Neutrophil (primary cell): ENCODE results near the gene TRMT1.

Source experiments
- H3K27ac ChIP-seq: fragments of 200-600 bp; sonication (generic); 2 replicates; pipeline ENCODE4 v1.5.1; 2016; ENCODE audit warnings: mild to moderate bottlenecking, moderate library complexity
- H3K27me3 ChIP-seq: fragments of 200-600 bp; sonication (generic); 2 replicates; pipeline ENCODE4 v1.6.0; 2016; ENCODE audit warnings: mild to moderate bottlenecking
- H3K36me3 ChIP-seq: fragments of 200-600 bp; sonication (generic); 2 replicates; pipeline ENCODE4 v1.5.1; 2017
- H3K4me1 ChIP-seq, 2 experiments: fragments of 200-600 bp in 1 of 2; sonication (generic) in 1 of 2; 1 replicate in 1 of 2; 2 replicates in 1 of 2; pipeline versions ENCODE4 v1.5.1 to v1.6.1; 2013 to 2016; ENCODE audit warnings: low read depth in 1 of 2, low read length in 1 of 2, mild to moderate bottlenecking in 1 of 2, moderate library complexity in 1 of 2; ENCODE audit not compliant: control insufficient read depth in 1 of 2, insufficient read depth in 1 of 2
- H3K4me3 ChIP-seq, 2 experiments: fragments of 200-600 bp in 1 of 2; sonication (generic) in 1 of 2; 1 replicate in 1 of 2; 2 replicates in 1 of 2; pipeline ENCODE4 v1.5.1; 2013 to 2016; ENCODE audit warnings: low read depth in 1 of 2, low read length in 1 of 2, mild to moderate bottlenecking in 1 of 2, moderate library complexity in 1 of 2
- H3K9me3 ChIP-seq: fragments of 200-600 bp; sonication (generic); 2 replicates; pipeline ENCODE4 v1.5.1; 2016
- CTCF ChIP-seq: fragments of 200-600 bp; sonication (generic); IDR thresholded peaks from 2 replicates; pipeline ENCODE4 v1.5.1; 2016; ENCODE audit warnings: antibody characterized with exemption

The TRMT1 gene

DNA sequence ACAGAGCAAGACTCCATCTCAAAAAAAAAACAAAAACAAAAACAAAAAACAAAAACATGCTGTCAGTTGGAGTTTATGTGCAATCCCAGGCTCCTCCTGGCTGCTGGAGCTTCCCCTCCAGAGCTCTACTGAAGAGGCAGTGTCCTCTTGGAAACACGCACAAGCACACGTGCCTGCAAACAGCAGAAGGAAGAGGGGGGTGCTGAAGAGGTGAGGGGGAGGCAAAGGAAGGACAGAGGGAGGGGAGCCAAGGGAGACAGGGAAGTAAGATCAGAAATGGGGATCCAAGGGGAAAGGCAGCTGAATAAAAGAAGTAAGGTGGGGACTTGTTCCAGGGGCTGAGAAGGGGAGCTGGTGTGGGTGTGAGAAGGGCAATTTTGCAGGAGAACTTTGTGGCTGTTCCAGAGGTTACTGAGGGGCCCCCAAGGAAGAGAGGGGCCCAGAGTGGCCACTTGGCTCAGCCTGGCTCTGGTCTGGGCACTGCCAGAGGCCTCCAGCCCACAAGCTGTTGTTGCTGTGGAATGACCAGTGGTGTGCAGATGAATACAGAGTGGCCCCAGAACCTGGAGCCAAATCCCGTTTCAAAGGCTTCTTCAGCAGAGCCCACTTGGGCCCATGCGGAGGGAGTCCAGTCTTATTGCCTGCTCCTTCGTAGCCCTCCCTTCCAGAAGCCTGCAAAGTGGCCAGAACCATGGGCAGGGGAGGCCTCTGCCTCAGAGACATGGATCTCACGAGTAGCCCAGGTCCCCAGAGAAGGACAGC lies 48.3 kb downstream of the TRMT1 start:
- H3K27ac ChIP-seq, result no peak overlapping the region
- H3K27me3 ChIP-seq, result peaks cover 5% of the 10 kb centered on the region
- no peaks in the 10 kb centered on the region for H3K9me3 ChIP-seq
- no peak for TF ChIP-seq CTCF
- H3K4me1 ChIP-seq, result no peaks in the 10 kb centered on the region
- no peak overlapping the region for H3K4me3 ChIP-seq
- no peaks in the 10 kb centered on the region for H3K36me3 ChIP-seq

GRCh38 chr19:13066933-13067807 lies 49.4 kb downstream of the TRMT1 start:
- Histone ChIP-seq H3K36me3 (no peaks in the 10 kb centered on the region), H3K9me3 (no peaks in the 10 kb centered on the region), H3K27me3 (peaks cover 16% of the 10 kb centered on the region), H3K27ac (no peak overlapping the region), H3K4me3 (no peak overlapping the region), H3K4me1 (no peaks in the 10 kb centered on the region)
- no peak for TF ChIP-seq CTCF

DNA sequence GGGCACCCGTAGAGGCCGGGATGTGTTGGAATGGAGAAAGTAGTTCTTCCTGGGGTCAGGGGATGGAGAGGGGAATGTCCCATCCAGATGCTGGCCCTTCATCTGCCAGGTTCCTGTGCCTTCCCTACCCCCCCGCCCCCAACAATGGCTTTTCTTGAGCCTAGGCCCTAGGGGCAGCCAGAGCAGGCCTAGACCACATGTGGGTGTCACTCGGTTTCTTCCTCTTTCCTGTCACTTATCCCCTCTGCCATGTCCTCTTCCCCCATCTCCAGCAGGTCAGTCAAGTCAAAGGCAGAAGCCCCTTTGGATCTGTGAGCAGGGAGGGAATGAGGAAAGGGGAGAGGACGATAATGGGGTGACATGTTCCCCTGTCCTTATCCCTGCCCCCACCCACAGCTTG lies 50.3 kb downstream of the TRMT1 start:
- H3K27ac ChIP-seq, result no peak overlapping the region
- H3K27me3 ChIP-seq, result peaks cover 26% of the 10 kb centered on the region
- TF ChIP-seq CTCF, result no peak
- no peaks in the 10 kb centered on the region for H3K36me3 ChIP-seq
- peaks cover 2 to 5% of the 10 kb centered on the region in 2 experiments for H3K4me1 ChIP-seq
- no peaks in the 10 kb centered on the region for H3K9me3 ChIP-seq
- no peak overlapping the region for H3K4me3 ChIP-seq

- Histone ChIP-seq H3K27ac (no peak overlapping the region), H3K36me3 (no peaks in the 10 kb centered on the region), H3K9me3 (no peaks in the 10 kb centered on the region), H3K4me3 (no peak overlapping the region), H3K4me1 (peaks cover 7 to 12% of the 10 kb centered on the region in 2 experiments), H3K27me3 (peaks cover 41% of the 10 kb centered on the region)
- no peak for TF ChIP-seq CTCF
These were observed 52.4 kb downstream of the TRMT1 start for GRCh38 chr19:13064092-13064489.

DNA sequence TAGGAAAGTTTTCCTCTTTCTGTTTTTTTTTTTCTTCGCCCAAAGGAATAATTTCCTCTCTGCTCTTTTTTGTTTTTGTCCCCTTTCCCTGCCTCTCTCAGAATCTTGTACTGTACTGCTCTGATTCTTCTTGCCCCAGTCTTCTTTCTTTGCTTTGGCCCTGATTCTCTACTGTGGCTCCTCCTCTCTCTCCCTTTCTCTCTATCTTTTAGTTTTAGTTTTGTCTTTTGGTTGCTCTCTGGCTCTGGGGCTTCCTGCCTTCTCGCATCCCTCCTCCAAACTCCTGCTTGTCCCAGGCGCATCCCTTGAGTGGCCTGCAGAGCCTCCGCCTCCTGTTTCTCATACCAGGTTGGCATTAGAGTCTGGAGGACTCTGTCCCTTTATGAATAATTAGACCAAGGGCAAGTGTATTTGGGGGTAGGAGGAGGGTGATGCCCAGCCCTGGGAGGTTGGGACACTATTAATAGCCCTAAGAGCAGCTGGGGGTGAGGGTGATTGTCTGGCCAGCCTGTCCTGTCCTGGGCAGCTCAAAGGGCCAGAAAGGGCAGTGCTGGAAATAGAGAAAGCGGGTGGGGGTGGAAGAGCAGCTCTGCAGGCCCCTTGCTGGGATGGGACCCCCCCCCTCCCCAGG lies 53.0 kb downstream of the TRMT1 start:
- Histone ChIP-seq H3K9me3 (no peaks in the 10 kb centered on the region), H3K4me1 (peaks cover 7 to 12% of the 10 kb centered on the region in 2 experiments), H3K27ac (no peak overlapping the region), H3K27me3 (peaks cover 46% of the 10 kb centered on the region), H3K4me3 (no peak overlapping the region), H3K36me3 (no peaks in the 10 kb centered on the region)
- TF ChIP-seq CTCF, result no peak
